Measurements from ENCODE around the gene MARCHF3.
A peak's percentile ranks its signal among the peaks of the same experiment; 100 is the strongest.

Gene MARCHF3

GRCh38 chr5:126982926-126983873 lies 47.2 kb downstream of the MARCHF3 start:
- DNase-seq: no peak

GRCh38 chr5:126982202-126982601 lies 48.2 kb downstream of the MARCHF3 start:
- no peak for DNase-seq

- DNase-seq: no peak
Measured at GRCh38 chr5:126981701-126982100, 48.7 kb downstream of the MARCHF3 start.

GRCh38 chr5:126981222-126981621 lies 49.1 kb downstream of the MARCHF3 start:
- DNase-seq: no peak

- DNase-seq: no peak
Measured at GRCh38 chr5:126978258-126978657, 52.1 kb downstream of the MARCHF3 start.

GRCh38 chr5:126976520-126977172 lies 53.7 kb downstream of the MARCHF3 start:
- no peak for DNase-seq

- DNase-seq: no peak
Measured at GRCh38 chr5:126975796-126976195, 54.6 kb downstream of the MARCHF3 start.

GRCh38 chr5:126973193-126973592 lies 57.2 kb downstream of the MARCHF3 start:
- DNase-seq: no peak

- DNase-seq: peak; percentile 19
Measured at GRCh38 chr5:126972062-126972895, 58.1 kb downstream of the MARCHF3 start.

- DNase-seq: no peak
Measured at GRCh38 chr5:126971455-126972031, 58.8 kb downstream of the MARCHF3 start.

GRCh38 chr5:126970517-126971017 lies 59.8 kb downstream of the MARCHF3 start:
- DNase-seq: no peak

GRCh38 chr5:126969548-126969947 lies 60.8 kb downstream of the MARCHF3 start:
- DNase-seq: no peak

GRCh38 chr5:126967808-126968466 lies 62.4 kb downstream of the MARCHF3 start:
- DNase-seq: no peak

GRCh38 chr5:126965487-126965886 lies 64.9 kb downstream of the MARCHF3 start:
- no peak for DNase-seq

- no peak for DNase-seq
Measured at GRCh38 chr5:126965061-126965475, 65.3 kb downstream of the MARCHF3 start.

GRCh38 chr5:126963822-126964375 lies 66.5 kb downstream of the MARCHF3 start:
- DNase-seq: no peak

- no peak for DNase-seq
Measured at GRCh38 chr5:126961702-126962101, 68.7 kb downstream of the MARCHF3 start.

- no peak for DNase-seq
Measured at GRCh38 chr5:126961128-126961527, 69.2 kb downstream of the MARCHF3 start.

GRCh38 chr5:126959188-126959587 lies 71.2 kb downstream of the MARCHF3 start:
- DNase-seq: no peak

- no peak for DNase-seq
Measured at GRCh38 chr5:126956991-126957390, 73.4 kb downstream of the MARCHF3 start.

- DNase-seq: no peak
Measured at GRCh38 chr5:126954981-126955380, 75.4 kb downstream of the MARCHF3 start.

- DNase-seq: no peak
Measured at GRCh38 chr5:126953640-126954039, 76.7 kb downstream of the MARCHF3 start.

All from central memory CD4-positive, alpha-beta T cell (primary cell).